ENCODE data around the gene CAPRIN1. TPM values are rescaled to one million over a fixed set of nuclear protein-coding genes. Genes with fewer than 3 reads are reported as not detected.

Gene CAPRIN1
- polyA plus RNA-seq, 3 donors = 50.4 to 81.5 (median 59.2) TPM

DNA sequence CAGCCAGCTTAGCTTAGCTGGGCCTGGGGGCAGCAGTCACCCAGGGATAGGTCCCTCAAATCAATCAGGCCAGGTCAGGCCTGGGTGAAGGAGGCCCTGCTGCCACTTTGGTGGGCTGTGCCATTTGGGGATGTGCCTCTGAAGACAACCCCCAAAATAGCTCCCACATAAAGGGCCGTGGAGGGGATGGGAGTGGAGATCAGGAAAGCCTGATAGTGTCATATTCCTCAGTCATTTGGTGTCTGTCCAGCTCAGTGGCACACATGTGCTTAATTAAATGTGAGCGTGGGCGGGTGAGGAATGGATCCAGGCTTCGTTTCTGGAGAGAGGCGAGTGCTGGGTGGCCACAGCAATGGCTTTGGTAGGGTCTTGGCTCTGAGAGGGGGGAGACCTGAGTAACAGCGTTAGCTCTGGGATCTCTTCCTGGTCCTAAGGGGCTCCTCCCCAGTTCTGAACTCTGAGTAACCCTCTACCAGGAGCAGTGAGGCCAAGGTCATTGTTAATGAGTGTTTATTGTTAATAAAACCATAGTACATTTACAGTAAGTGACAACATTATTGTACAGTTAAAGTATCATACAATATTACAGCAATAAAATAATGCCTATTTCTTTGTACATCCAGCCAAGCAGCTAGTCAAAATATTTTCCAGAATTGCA lies 99.1 kb downstream of the CAPRIN1 start:
- DNase-seq = no peak

More for the DNA sequence above, 99.1 kb downstream of the CAPRIN1 start:
- Mint-ChIP-seq H3K4me3 (no peak overlapping the region), H3K4me1 (peaks cover 45% of the 10 kb centered on the region), H3K27ac (peak overlapping the region in 3 of 7 donors; percentile 10 to 21 (median 21)), H3K9me3 (no peaks in the 10 kb centered on the region), H3K27me3 (ENCODE audit: low read depth in 3 of 3) (peaks cover 0 to 2% (median 0%) of the 10 kb centered on the region in 3 donors), H3K36me3 (peaks cover 49% of the 10 kb centered on the region in 2 donors)
- no peaks in the 10 kb centered on the region for H3K9me3 ChIP-seq (replicated peaks in 1 of 2; ENCODE audit: control insufficient read depth in 1 of 2, insufficient read depth in 1 of 2, low read length in 2 of 2)
- no peaks in the 10 kb centered on the region for H3K27me3 ChIP-seq (ENCODE audit: control insufficient read depth in 2 of 2, insufficient read depth in 2 of 2, low read length in 2 of 2)
- H3K36me3 ChIP-seq (replicated peaks in 1 of 2; ENCODE audit: control insufficient read depth in 1 of 2, insufficient read depth in 2 of 2, low read length in 2 of 2) = peaks cover 36 to 63% of the 10 kb centered on the region in 2 donors
- peaks cover 40% of the 10 kb centered on the region in 2 donors for H3K4me1 ChIP-seq (ENCODE audit: control insufficient read depth in 1 of 2, insufficient read depth in 2 of 2, low read length in 2 of 2)
- intact Hi-C loops (cut with micrococcal nuclease) = no loop called here
- no peak overlapping the region for H2AFZ ChIP-seq (ENCODE audit: insufficient read depth, low read depth, low read length, poor library complexity, severe bottlenecking)
- no peaks in the 10 kb centered on the region for H4K20me1 ChIP-seq (ENCODE audit: insufficient read depth, low read length)
- no peak overlapping the region for H3K4me2 ChIP-seq (replicated peaks; ENCODE audit: extremely low read depth, low read length, poor library complexity, severe bottlenecking)
- WGBS (ENCODE audit: insufficient coverage) = 100% methylated on average over 4 of the region's 6 CpGs
- TF ChIP-seq, protein P1, sequence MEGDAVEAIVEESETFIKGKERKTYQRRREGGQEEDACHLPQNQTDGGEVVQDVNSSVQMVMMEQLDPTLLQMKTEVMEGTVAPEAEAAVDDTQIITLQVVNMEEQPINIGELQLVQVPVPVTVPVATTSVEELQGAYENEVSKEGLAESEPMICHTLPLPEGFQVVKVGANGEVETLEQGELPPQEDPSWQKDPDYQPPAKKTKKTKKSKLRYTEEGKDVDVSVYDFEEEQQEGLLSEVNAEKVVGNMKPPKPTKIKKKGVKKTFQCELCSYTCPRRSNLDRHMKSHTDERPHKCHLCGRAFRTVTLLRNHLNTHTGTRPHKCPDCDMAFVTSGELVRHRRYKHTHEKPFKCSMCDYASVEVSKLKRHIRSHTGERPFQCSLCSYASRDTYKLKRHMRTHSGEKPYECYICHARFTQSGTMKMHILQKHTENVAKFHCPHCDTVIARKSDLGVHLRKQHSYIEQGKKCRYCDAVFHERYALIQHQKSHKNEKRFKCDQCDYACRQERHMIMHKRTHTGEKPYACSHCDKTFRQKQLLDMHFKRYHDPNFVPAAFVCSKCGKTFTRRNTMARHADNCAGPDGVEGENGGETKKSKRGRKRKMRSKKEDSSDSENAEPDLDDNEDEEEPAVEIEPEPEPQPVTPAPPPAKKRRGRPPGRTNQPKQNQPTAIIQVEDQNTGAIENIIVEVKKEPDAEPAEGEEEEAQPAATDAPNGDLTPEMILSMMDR (IDR thresholded peaks at IDR 0.05) = no peak
- H3K9ac ChIP-seq (ENCODE audit: insufficient read depth, low read length, poor library complexity, severe bottlenecking) = no peak overlapping the region
- no peaks in the 10 kb centered on the region for H3K79me2 ChIP-seq (ENCODE audit: insufficient read depth, low read length)
- no peak overlapping the region for H3K4me3 ChIP-seq (replicated peaks in 1 of 3; ENCODE audit: low read depth in 2 of 3, low read length in 3 of 3)
- H3K27ac ChIP-seq (ENCODE audit: low read depth in 1 of 2, low read length in 2 of 2) = peak overlapping the region in 1 of 2 donors; percentile 12

Other genes starting within 250 kb of the CAPRIN1 start
- 100 to 1,000 TPM in 1 of 3 donors, 10 to 100 TPM in 2; 48.8 to 140 (median 75.8) TPM for gene LMO2, start 159.7 kb upstream of the CAPRIN1 start, polyA plus RNA-seq
- 10 to 100 TPM; 10.1 to 13.3 (median 13.1) TPM for gene NAT10, start 53.9 kb downstream of the CAPRIN1 start, polyA plus RNA-seq